K562 treated with DMSO at 1 percent for 12 hours (cell line): Measurements from ENCODE around the gene STAT5A. TPM values are rescaled to one million over a fixed set of nuclear protein-coding genes. Genes with fewer than 3 reads are reported as not detected.

Experiments
- total RNA-seq: library from RNA; unstranded; fragments of 300-600 nt; gene quantifications from 2 replicates; pipeline ENCODE4 v1.2.3, GENCODE V29; 2022; ENCODE audit not compliant: insufficient read depth

STAT5A gene
- total RNA-seq = 51.5 and 84.7 TPM in 2 replicates

GRCh38 chr17:42287977-42288802 is at the start of gene STAT5A:
Gene STAT5A, plus strand, starts transcription at chr17:42288498. Its CDS starts 914 bp downstream, at chr17:42289412.

GRCh38 chr17:42276359-42276608 is 12.0 kb upstream of the STAT5A start, which contains the start of gene STAT5B:
Gene STAT5B, minus strand, starts transcription at chr17:42276391. Its CDS starts 44,264 bp downstream, at chr17:42232127.

Other genes with a start within 250 kb of the STAT5A start
- 2.0 and 2.4 TPM in 2 replicates for gene C17orf113, start 237.9 kb upstream of the STAT5A start, total RNA-seq
- gene ZNF385C, start 190.0 kb upstream of the STAT5A start, total RNA-seq = 0.73 and 1.8 TPM in 2 replicates
- 2.9 and 4.3 TPM in 2 replicates for gene DHX58, start 175.8 kb upstream of the STAT5A start, total RNA-seq
- 16.9 and 35.3 TPM in 2 replicates for gene KAT2A, start 167.1 kb upstream of the STAT5A start, total RNA-seq
- 1.1 TPM in 1 of 2 replicates, not detected in the other for gene HSPB9, start 165.7 kb upstream of the STAT5A start, total RNA-seq
- 117 and 137 TPM in 2 replicates for gene RAB5C, start 133.5 kb upstream of the STAT5A start, total RNA-seq
- gene KCNH4, start 107.4 kb upstream of the STAT5A start, total RNA-seq = not detected in 2 replicates
- gene HCRT, start 103.0 kb upstream of the STAT5A start, total RNA-seq = not detected in 2 replicates
- gene GHDC, start 94.0 kb upstream of the STAT5A start, total RNA-seq = 15.5 and 21.4 TPM in 2 replicates
- 33.7 and 83.5 TPM in 2 replicates for gene STAT5B, start 12.1 kb upstream of the STAT5A start, total RNA-seq
- gene STAT3, start 99.9 kb downstream of the STAT5A start, total RNA-seq = 36.3 and 84.1 TPM in 2 replicates
- 47.5 and 64.4 TPM in 2 replicates for gene CAVIN1, start 134.8 kb downstream of the STAT5A start, total RNA-seq
- gene ATP6V0A1, start 170.4 kb downstream of the STAT5A start, total RNA-seq = 35.7 and 74.8 TPM in 2 replicates
- gene NAGLU, start 247.7 kb downstream of the STAT5A start, total RNA-seq = 13.4 and 17.2 TPM in 2 replicates